HG02938 (cell line): Measurements from ENCODE around the gene LENG8.
"Not testable (repeated sequence)": the region's sequence is repeated elsewhere in the genome, so short reads cannot be mapped to it uniquely, and the experiment has no call there.

Source experiments
- ATAC-seq: cut with Tn5 transposase; IDR thresholded peaks from one replicate; pipeline ENCODE4 v1.9.1; 2021; ENCODE audit warnings: mild to moderate bottlenecking, moderate library complexity; ENCODE audit not compliant: unreplicated experiment

Gene LENG8

GRCh38 chr19:54478677-54479266 is 29.8 kb downstream of the LENG8 start:
- no peak for ATAC-seq

GRCh38 chr19:54480051-54480450 is 31.1 kb downstream of the LENG8 start:
- no peak for ATAC-seq

GRCh38 chr19:54481326-54481930 is 32.4 kb downstream of the LENG8 start:
- no peak for ATAC-seq

- ATAC-seq: no peak
Observed at GRCh38 chr19:54482889-54483288, 33.9 kb downstream of the LENG8 start.

GRCh38 chr19:54484451-54484850 is 35.5 kb downstream of the LENG8 start:
- ATAC-seq: no peak

- no peak for ATAC-seq
Observed at GRCh38 chr19:54485851-54486250, 36.9 kb downstream of the LENG8 start.

- no peak for ATAC-seq
Observed at GRCh38 chr19:54489341-54489740, 40.3 kb downstream of the LENG8 start.

- no peak for ATAC-seq
Observed at GRCh38 chr19:54489766-54490165, 40.8 kb downstream of the LENG8 start.

- ATAC-seq: no peak
Observed at GRCh38 chr19:54492568-54492967, 43.6 kb downstream of the LENG8 start.

- ATAC-seq: not testable (repeated sequence)
Observed at GRCh38 chr19:54493056-54493455, 44.1 kb downstream of the LENG8 start.

GRCh38 chr19:54493967-54494585 is 45.1 kb downstream of the LENG8 start:
- no peak for ATAC-seq

- ATAC-seq: not testable (repeated sequence)
Observed at GRCh38 chr19:54495284-54495683, 46.3 kb downstream of the LENG8 start.

GRCh38 chr19:54497747-54498450 is 48.9 kb downstream of the LENG8 start:
- not testable (repeated sequence) for ATAC-seq

- not testable (repeated sequence) for ATAC-seq
Observed at GRCh38 chr19:54498451-54498772, 49.4 kb downstream of the LENG8 start.

GRCh38 chr19:54502518-54503048 is 53.6 kb downstream of the LENG8 start, which contains the start of gene LAIR2:
Gene LAIR2 (plus strand): TSS chr19:54502831. CDS start chr19:54502919, 88 bp downstream.
- ATAC-seq: no peak

GRCh38 chr19:54505542-54505941 is 56.5 kb downstream of the LENG8 start:
- ATAC-seq: not testable (repeated sequence)

GRCh38 chr19:54506079-54506478 is 57.1 kb downstream of the LENG8 start:
- ATAC-seq: no peak

GRCh38 chr19:54507038-54507717 is 58.2 kb downstream of the LENG8 start:
- ATAC-seq: not testable (repeated sequence)

- ATAC-seq: no peak
Observed at GRCh38 chr19:54507824-54508223, 58.8 kb downstream of the LENG8 start.

- ATAC-seq: not testable (repeated sequence)
Observed at GRCh38 chr19:54508487-54508886, 59.5 kb downstream of the LENG8 start.
